GM19238 (cell line): ENCODE measurements around the gene FAM177B.

Source experiments
- DNase-seq: peaks from one replicate; pipeline ENCODE4 v3.0.0; 2011; ENCODE audit warnings: low spot score; ENCODE audit not compliant: insufficient read length

The FAM177B gene

DNA sequence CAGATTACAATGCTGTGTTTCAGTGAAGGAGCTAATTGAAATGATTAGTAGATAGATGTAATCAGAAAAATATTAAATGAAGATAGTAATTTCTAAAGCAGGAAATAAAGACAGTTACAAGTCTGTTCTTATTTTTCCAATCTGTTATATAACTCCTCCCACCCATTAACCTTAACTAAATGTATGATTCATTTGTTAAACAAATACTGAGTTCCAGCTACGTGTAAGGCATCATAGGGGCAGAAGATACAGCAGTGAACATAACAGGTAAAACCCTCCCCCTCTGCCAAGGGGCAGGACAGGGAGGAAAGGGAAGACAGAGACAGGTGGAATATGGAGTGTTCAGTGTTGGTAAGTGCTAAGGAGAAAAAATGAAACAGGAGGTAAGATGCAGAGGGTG, at the start of gene FAM177B:
Gene FAM177B (plus strand): TSS at position 231 of the 400 bp plus-strand sequence. CDS start 9,344 bp downstream, outside the sequence.
- DNase-seq = no peak

DNA sequence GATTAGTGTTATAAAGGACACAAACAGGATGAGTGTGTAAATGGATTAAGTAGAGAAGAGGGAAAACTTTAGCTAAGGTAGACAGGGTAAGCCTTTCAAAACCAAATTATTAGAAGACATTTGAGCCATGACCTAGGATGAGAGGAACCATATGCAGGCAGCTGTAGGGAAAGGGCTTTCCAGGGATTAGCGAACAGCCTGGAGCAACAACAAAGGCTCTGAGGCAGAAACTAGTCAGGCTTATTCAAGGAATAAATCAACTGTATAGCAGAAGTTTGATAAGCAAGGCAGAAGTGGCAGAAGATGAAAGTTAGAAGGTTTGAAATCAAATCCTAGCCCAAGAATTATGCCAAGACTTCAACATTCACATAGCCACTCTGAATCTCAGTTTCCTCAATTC, 46.0 kb upstream of the FAM177B start:
- DNase-seq = no peak

DNA sequence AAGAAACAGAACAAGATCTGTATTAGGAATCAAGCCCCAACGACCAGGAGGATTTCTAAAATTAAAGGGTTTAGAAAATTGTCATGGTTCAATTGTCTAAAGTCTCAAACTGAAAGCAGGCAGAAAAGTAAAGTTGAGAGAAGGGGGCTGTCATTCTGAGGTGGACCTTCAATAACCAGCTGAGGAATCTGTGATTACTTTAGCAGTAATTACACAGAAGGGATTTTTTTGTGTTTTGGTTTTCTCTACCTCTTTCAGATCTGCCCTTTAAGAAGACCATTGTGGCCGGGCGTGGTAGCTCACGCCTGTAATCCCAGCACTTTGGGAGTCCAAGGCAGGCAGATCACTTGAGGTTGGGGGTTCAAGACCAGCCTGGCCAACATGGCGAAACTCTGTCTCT, 42.1 kb upstream of the FAM177B start:
- DNase-seq = no peak

DNA sequence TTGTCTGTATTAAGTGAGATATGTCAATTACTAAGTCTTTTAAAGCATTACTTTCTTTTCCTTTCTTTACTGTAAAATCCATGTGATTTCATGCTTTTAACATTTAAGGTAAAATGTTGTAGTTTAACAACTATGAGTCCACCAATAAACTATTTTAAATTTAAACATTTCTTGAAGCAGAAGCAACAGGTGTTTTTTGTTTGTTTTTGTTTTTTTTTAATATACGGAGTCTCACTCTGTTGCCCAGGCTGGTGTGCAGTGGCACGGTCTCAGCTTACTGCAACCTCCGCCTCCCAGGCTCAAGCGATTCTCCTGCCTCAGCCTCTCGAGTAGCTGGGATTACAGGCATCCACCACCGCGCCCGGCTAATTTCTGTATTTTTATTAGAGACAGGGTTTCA, 40.3 kb upstream of the FAM177B start:
- no peak for DNase-seq

DNA sequence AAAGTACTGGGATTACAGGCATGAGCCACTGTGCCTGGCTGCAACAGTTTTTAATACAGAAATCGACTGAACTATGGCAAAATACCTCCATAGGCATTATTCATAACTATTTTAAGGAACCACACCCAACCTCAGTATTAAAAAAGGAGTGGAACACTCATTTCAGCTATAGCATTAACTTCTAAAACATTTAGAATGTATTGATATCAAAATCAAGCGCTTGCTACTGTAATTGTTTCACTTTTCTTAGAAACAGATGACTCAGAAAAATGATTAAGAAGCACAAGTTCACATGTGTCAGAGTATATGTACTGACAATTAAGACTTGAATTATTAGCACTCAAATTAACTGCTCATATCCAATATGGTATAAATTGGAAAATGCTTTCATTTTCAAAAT, 39.8 kb upstream of the FAM177B start:
- DNase-seq = no peak

DNA sequence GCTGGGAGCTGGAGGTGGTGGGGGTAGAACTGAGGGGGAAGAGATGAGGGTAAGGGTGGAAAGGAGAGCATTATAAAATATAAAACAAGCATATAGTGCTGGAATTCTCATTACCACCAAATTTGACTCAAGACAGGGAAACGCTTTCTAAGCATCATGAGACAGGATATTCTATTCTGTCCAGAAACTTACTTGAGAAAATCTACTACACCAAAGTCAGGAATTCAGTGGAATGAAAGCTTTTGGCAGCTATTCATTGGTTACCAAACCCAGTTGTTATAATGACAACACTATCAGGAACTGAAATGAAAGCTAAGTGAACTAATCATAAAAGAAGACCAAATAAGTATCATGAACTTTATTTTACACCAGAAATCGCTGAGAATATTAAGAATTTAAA, 39.2 kb upstream of the FAM177B start:
- DNase-seq = no peak

DNA sequence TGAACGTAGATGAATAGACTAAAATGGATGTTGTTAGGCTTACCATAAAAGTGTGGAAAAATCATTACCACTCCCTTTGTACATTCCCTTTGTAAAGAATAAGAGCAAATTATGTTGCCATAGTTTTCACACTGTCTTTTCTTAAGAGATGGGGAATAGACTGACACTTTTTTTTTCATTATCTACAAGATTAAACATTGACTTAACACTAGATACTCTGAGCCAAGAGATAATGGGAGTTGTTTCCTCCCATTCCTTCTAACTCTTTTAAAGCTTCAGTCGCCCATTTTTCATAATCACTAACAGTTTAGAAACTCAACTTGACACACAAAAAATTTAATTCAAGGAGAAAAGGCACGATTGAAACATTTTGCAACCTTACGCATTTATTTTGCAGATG, 34.8 kb upstream of the FAM177B start:
- no peak for DNase-seq

DNA sequence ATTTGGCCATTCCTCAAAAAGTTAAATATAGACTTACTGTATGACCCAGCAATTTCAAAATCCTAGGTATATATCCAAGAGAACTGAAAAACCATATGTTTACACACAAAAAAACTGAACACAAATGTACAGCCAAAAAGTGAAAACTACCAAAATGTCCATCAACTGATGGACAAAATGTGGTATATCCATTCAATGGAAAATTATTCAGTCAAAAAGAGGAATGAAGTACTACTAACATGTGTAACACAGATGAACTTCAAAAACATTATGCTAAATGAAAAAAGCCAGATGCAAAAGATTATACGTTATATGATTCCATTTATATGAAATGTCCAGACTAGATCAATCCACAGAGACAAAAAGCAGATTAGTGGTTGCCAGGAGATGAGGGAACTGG, 32.7 kb upstream of the FAM177B start:
- DNase-seq = no peak

DNA sequence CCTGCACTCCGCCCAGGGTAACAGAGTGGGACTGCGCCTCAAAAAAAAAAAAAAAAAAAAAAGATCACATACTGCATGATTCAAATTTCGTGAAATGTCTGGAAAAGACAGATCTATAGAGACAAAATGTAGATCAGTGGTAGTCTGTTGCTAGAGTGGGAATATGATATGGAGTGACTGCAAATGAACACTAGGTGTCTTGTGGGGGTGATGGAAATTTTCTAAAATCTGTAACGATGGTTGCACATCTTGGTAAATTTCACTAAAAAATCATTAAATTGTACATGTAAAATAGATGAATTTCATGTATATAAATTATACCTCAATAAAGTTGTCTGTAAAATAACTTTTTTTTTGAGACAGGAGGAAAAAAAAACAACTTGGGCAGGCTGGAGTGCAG, 30.2 kb upstream of the FAM177B start:
- no peak for DNase-seq

DNA sequence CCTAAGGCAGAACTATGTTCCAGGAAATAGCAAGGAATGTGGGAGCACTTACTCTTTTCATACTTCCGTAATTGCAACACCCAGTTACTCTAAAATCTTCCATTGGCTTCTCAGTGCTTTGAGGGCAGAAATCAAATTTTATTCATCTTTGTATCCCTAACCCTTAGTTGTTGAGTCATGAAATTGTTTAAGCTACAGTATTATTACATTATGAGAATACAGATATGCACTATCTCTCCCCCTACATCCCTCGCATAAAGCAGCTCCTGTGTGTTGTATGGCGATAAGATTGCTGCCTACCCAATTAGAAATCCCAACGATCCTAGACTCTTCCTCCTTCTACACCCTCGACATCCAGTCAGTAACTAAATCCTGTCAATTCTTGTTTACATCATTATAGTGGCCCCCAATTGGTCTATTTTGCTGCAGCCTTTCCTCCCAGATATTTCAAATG, 27.3 kb upstream of the FAM177B start:
- no peak for DNase-seq

DNA sequence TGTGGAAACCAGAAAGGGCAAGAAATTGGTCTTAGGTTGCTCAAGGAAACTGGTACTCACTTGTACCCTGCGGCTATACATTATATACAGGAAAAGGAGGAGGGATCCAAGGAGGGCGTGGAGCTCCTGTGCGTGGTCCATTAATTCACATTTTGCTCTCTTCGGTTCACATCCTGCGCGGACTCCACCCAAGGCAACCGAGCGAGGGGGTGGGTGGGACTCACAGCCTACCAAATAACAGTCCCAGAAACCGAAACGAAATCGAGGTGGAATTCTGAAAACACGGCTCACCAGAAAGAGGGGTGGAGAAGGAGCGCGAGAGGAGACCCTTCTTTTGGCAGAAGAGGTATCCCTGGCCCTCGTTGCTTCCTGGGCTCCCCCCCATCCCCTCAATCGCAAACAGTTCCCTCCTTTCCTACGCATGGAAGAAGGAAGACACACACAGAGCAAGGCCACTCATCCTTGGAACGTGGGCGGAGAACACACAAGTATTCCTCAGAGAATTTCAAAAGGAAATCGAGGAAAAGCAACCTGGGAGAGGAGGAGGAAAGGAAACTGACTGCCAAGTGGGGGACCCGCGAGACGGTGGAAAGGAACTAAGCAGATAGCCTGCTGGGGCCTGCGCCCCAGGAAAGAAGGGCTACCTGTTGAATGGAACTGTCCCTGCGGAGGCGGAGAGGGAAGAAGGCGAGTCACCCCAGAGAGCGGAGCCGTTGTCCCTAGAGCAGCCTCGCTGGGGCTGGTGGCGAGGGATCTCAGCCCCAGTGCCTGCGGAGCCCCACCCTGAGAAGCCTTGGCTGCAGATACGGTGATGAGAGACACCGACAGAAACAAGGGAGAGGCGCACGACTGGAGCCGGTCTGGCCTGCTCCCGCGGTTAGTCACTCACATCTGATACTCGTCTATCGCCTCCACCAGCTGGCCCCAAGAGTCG, 25.4 kb upstream of the FAM177B start:
- peak; percentile 37 for DNase-seq

DNA sequence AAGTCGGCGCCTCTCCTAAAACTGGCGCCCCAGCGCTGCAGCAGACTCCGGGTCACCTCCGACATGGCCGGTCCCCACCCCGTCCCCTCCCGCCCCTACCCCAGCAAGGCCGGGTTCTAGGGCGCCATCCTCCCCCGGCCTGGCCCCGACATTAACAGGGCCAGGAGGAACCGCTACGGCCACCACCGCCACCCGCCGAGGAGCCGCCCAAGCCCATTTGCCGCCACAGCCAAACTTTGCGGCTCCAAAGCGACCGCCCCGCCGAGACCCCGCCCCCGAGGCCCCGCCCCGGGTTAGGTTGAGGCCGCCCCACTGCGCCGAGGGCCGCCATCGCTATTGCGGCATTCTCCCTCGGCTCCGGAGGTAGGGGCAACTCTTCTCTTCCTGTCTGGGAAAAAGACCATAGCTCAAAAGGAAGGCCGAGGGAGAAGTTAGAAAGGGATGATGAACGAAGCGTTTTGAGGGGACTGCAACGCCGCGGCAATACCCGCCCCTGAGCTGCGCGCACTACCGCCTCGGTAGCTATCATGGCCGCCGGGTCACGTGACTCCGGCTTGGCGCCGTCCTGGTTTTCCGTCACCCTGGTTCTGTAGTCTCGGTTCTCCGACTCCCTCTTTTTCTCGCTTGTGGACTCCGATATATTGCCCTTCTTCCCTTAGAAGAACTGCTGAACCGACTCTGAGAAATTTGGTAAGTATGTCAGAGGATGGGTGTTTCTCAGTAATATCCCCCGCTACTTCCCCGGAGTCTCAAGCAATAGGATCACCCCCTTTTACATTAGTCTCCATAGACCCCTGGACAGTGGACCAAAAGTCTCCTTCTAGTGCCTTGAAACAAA, 24.5 kb upstream of the FAM177B start, which contains the start of the genes AIDA and BROX:
Gene AIDA (minus strand): TSS at position 239 of the 838 bp plus-strand sequence. CDS start 174 bp downstream, at position 65.
Gene BROX (plus strand): TSS at position 312 of the 838 bp plus-strand sequence. CDS start 3,136 bp downstream, outside the sequence.
- peak; percentile 74 for DNase-seq

DNA sequence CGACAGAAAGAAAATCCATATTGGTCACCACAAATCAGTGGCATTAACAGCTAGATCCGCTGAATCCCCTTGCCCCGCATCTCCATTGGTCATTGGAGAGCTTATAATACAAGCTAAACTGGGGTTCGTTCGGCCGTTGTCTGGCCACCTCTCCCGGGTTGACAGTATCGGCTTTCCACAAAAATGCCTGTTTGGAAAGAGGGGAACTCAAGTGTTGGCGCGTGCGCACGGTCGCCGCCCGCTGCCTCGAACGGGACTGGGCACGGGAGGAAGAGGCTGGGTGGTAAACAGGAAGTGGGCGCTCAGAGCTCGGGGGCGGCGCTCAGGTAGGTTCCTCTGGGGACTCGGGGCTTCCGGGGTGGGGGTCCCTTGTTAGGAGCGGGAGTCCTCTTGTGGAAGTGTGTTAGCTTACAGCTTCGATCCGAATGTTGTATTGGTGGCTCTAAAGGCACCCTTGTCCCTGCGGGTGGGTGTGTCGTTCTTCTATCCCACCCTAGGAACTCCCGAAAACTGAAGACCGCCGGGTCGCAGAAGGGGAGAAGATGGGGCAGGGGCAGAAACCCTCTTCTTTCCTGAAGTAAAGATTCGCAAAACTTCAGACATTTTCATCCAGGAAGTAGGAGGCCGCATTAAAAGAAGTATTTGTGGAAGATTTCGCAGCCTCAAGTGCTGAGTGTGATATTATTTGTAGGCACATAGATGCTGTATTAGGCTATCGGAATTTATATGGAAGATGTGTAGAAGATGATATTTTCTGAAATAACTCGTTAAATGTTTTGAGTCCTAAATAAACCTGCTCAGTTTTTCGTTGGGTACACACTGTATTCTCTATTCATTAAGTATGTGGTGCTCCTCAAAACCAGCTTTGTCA, 23.7 kb upstream of the FAM177B start:
- DNase-seq = peak; percentile 72

DNA sequence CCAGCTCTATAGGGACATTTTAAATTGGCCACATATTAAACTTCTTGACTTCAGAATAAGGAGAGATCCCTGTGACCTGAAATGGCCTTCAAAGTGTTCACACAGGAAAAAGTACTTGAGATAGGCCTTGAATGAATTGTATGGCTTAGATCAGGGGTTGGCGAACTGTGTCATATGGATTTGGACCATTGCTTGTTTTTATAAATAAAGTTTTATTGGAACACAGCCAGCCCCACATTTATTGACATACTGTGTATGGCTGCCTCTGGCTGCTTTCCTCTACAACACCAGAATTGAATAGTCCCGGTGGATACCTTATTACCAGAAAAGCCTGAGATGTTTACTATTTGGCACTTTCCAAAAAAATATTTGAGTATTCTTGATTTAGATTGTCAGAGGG, 20.6 kb upstream of the FAM177B start:
- DNase-seq = no peak

DNA sequence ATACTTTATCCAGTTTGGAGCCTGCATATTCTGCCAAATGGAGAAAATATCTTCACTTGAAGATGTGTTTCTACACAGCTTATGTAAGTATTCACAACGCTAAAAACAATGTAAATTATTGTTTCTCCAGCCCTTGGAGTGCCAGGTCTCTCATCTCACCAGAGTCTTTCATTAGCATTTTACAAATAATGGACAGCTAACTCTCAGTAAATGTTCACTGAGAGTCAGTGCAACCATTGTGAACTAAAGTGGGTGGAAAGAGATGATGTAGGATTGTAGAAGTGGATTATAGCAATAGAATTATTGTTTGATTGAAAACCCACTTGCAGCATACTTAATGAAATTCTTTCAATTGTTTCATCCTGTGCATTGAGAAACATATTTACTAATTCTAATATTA, 8.3 kb upstream of the FAM177B start:
- no peak for DNase-seq

DNA sequence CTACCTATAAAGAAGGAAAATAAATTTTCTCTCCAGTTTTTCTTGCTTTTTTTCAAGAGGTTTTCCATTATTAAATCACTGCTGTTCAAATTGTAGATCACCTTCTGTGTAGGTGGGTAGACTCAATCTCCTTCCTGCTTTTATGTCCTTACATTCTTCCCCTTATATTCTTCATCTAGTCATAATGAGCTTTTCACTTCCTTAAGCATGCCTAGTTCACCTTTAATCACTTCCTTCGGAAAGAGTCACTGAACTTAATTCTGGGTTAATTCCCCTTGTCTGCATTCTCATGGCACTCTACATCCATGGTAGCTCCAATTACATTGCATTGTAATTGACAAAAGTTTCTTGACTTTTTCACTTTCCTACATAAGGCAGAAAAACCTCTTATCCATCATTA, 6.1 kb upstream of the FAM177B start:
- DNase-seq = no peak

DNA sequence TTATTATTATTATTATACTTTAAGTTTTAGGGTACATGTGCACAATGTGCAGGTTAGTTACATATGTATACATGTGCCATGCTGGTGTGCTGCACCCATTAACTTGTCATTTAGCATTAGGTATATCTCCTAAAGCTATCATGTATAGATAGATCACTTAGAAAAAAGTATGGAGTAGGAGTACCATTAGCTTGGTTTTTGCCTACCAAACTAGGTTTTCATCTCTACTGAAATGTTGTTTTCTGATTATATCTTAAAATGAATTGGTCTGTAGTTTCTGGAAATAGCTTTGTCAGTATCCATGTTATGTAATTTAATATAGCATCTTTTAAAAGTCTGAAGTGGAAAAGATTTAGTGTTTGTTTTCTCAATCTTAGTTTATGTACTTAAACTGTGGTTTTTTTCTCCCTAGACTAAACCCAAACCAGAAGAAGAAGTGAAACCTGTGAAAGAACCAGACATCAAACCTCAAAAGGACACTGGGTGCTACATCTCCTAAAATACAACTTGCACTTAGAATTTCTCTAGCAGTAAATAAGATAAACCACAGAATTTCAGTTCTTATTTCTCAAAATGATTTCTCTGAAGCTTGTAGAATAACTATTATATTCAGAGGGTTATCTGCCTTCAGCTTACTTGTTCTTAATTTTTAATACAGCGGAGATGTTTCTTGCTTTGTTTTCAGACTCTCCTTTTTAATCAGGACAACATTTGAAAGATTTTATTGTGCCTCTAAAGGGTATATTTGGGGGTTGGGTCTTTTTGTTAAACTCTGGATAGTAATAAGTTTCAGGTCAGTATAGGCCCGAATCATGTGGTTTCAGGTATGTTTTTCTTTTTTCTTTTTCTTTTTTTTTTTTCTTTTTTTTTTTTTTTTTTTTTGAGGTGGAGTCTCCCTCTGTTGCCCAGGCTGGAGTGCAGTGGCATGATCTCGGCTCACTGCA, 4.5 kb upstream of the FAM177B start:
- DNase-seq = peak; percentile 11

DNA sequence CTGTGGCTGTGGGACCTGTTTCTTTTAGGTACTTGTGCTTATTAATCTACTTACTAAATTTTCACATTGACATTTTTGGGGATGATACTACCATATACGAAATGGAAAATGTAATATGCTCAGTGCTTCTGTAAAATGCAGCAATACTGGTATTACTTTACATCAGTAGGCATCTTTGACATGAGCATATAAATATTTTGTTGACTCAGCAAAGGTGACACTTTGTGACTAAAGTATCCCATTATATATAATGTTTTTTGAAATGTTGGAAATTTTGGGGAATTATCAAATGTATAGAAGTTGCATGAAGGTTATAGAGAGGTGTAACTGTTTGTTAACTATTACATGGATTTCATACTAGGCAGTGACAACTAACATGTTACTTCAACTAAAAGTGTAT, 2.3 kb upstream of the FAM177B start:
- no peak for DNase-seq

DNA sequence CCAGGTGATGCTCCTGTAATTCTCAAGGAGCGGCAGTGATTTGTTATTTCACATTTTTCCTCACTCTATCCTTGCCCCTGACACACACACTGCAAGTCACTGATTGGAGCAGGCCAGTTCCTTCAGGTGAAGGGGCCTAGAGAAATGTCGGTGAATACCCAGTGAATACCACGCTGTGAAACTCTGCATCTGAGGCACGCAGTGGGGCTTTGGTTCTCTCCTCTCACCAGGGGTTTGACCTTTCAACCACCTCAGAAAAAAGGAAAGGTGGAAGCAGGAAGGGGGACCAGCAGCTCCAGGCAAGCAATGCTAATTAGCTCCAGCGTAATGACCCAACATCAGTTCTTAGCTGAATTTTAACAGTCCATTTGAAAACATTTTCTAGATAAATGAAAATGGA, 532 bp upstream of the FAM177B start:
- no peak for DNase-seq

DNA sequence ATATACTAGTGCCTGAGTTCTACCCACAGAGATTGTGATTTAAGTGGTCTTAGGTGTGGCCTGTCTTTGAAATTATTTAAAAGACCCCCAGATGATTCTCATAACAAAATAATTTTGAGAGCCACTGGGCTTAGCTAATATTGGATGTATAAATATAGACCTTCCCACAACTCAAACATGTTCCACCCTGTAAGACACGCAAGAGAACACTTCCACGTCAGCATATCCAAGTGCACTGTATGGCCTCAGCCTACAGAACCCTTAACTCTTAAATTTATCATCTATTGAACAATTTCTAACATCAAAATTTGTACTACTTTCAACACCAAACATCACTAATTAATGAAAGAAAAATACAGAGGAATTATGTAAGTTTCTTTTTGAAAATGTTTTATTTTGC, 2.5 kb downstream of the FAM177B start:
- no peak for DNase-seq
